ENCODE measurements around the gene CDH4.

Gene CDH4

GRCh38 chr20:61916318-61916891 lies 664.3 kb downstream of the CDH4 start:
- no peak for DNase-seq

GRCh38 chr20:61917474-61918145 lies 665.5 kb downstream of the CDH4 start:
- no peak for DNase-seq

GRCh38 chr20:61918548-61918947 lies 666.5 kb downstream of the CDH4 start:
- no peak for DNase-seq

GRCh38 chr20:61919239-61919638 lies 667.2 kb downstream of the CDH4 start:
- DNase-seq = no peak

GRCh38 chr20:61919675-61920365 lies 667.8 kb downstream of the CDH4 start:
- no peak for DNase-seq

GRCh38 chr20:61922411-61922810 lies 670.4 kb downstream of the CDH4 start:
- no peak for DNase-seq

- DNase-seq = no peak
Measured at GRCh38 chr20:61922936-61923335, 670.9 kb downstream of the CDH4 start.

- no peak for DNase-seq
Measured at GRCh38 chr20:61923371-61924166, 671.5 kb downstream of the CDH4 start.

- DNase-seq = no peak
Measured at GRCh38 chr20:61924211-61924857, 672.3 kb downstream of the CDH4 start.

GRCh38 chr20:61924858-61925554 lies 672.9 kb downstream of the CDH4 start:
- DNase-seq = no peak

GRCh38 chr20:61925555-61926252 lies 673.6 kb downstream of the CDH4 start:
- peak in 2 of 56 donors; percentile 5 to 7 for DNase-seq

- DNase-seq = no peak
Measured at GRCh38 chr20:61926253-61926613, 674.2 kb downstream of the CDH4 start.

GRCh38 chr20:61926796-61927192 lies 674.7 kb downstream of the CDH4 start:
- DNase-seq = no peak

- DNase-seq = no peak
Measured at GRCh38 chr20:61927193-61927825, 675.2 kb downstream of the CDH4 start.

GRCh38 chr20:61927826-61928541 lies 675.9 kb downstream of the CDH4 start:
- DNase-seq = no peak

GRCh38 chr20:61929561-61929960 lies 677.5 kb downstream of the CDH4 start:
- no peak for DNase-seq

GRCh38 chr20:61929971-61930666 lies 678.1 kb downstream of the CDH4 start:
- no peak for DNase-seq

GRCh38 chr20:61930776-61931475 lies 678.9 kb downstream of the CDH4 start:
- DNase-seq = no peak

All from amygdala (tissue), 56 donors.